ENCODE data around the gene WRAP73.

DNA sequence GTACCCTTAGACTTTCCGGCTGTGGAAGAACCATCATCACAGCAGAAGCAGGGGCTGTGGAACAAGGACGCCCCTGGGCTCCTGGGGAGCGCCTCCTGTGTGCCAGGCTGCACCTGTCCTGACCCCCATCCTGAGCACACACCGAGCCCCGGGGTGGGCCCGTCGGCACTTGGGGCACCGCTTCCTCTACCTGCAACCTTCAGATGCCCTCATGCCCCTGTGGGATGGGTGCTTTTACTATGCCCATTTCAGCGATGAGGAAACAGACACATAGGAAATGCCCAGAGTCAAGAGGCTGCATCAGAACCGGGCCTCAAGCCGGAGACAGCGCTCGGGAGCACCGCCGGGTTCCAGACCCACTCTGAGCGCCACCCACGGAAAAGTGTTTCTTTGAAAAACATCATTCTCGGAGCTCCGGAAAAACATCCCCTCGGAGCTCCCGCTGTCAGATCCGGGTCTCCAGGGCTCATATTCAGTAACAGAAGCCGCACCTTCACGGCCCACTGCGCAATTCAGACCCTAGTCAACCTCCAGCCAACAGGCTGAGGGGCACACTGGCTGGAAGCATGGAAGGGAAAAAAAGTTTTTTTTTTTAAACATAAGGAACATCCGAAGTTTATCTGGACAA lies 17.1 kb downstream of the WRAP73 start:
- TF ChIP-seq, protein P1, sequence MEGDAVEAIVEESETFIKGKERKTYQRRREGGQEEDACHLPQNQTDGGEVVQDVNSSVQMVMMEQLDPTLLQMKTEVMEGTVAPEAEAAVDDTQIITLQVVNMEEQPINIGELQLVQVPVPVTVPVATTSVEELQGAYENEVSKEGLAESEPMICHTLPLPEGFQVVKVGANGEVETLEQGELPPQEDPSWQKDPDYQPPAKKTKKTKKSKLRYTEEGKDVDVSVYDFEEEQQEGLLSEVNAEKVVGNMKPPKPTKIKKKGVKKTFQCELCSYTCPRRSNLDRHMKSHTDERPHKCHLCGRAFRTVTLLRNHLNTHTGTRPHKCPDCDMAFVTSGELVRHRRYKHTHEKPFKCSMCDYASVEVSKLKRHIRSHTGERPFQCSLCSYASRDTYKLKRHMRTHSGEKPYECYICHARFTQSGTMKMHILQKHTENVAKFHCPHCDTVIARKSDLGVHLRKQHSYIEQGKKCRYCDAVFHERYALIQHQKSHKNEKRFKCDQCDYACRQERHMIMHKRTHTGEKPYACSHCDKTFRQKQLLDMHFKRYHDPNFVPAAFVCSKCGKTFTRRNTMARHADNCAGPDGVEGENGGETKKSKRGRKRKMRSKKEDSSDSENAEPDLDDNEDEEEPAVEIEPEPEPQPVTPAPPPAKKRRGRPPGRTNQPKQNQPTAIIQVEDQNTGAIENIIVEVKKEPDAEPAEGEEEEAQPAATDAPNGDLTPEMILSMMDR (conservative IDR thresholded peaks at IDR 0.05; ENCODE audit: low read depth in 2 of 2), result no peak
- TF ChIP-seq EZH2 (IDR thresholded peaks at IDR 0.05; ENCODE audit: low read depth, unreplicated experiment), result no peak

Data from GM23338 (cell line).